PFSK-1 (cell line): ENCODE results near the gene LCP2.

Source experiments
- FOXP2 ChIP-seq: optimal IDR thresholded peaks from 2 replicates; pipeline ENCODE3; 2011; ENCODE audit warnings: borderline replicate concordance, control low read depth, inconsistent platforms; ENCODE audit not compliant: insufficient read depth; ENCODE audit errors: extremely low read length, extremely low read depth
- POLR2AphosphoS5 ChIP-seq: IDR thresholded peaks from 2 replicates; pipeline ENCODE4 v1.6.1; 2012; ENCODE audit warnings: low read depth, mild to moderate bottlenecking, control low read depth, low read length, moderate library complexity
- TAF1 ChIP-seq: IDR thresholded peaks from 2 replicates; pipeline ENCODE4 v1.6.1; 2012; ENCODE audit warnings: low read length, control low read depth, borderline replicate concordance; ENCODE audit not compliant: insufficient read depth
- TF ChIP-seq, protein P1 (sequence below), 2 experiments: IDR thresholded peaks; 2 replicates each; pipeline versions ENCODE4 v1.6.1 to v1.8.0; 2011 to 2012; ENCODE audit warnings: low read depth in 2 of 2, low read length in 2 of 2, control low read depth in 1 of 2, inconsistent platforms in 1 of 2, mild to moderate bottlenecking in 1 of 2, moderate library complexity in 1 of 2; ENCODE audit not compliant: insufficient read depth in 1 of 2

DNA sequence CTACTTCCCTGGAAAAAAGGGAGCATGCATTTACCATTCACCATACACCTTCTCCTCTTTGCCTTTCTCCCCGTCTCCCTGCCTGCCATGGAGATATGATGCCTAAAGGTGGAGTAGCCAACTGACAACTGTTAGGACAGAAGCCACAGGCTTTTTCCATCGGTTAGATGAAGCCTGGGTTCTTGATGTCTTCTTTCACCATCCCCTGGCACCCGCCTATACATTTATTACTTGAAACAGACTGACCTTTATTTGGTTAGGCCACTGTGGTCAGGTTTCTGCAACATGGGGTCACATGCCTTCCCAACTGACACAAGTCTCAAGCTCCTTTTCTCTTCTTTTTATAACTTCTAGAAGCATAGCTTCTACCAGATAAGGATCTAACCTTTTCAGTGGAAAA, 7.1 kb downstream of the LCP2 start:
- no peak for TF ChIP-seq POLR2AphosphoS5
- TF ChIP-seq, protein P1, sequence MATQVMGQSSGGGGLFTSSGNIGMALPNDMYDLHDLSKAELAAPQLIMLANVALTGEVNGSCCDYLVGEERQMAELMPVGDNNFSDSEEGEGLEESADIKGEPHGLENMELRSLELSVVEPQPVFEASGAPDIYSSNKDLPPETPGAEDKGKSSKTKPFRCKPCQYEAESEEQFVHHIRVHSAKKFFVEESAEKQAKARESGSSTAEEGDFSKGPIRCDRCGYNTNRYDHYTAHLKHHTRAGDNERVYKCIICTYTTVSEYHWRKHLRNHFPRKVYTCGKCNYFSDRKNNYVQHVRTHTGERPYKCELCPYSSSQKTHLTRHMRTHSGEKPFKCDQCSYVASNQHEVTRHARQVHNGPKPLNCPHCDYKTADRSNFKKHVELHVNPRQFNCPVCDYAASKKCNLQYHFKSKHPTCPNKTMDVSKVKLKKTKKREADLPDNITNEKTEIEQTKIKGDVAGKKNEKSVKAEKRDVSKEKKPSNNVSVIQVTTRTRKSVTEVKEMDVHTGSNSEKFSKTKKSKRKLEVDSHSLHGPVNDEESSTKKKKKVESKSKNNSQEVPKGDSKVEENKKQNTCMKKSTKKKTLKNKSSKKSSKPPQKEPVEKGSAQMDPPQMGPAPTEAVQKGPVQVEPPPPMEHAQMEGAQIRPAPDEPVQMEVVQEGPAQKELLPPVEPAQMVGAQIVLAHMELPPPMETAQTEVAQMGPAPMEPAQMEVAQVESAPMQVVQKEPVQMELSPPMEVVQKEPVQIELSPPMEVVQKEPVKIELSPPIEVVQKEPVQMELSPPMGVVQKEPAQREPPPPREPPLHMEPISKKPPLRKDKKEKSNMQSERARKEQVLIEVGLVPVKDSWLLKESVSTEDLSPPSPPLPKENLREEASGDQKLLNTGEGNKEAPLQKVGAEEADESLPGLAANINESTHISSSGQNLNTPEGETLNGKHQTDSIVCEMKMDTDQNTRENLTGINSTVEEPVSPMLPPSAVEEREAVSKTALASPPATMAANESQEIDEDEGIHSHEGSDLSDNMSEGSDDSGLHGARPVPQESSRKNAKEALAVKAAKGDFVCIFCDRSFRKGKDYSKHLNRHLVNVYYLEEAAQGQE (IDR thresholded peaks at IDR 0.05; ENCODE audit: insufficient read depth in 1 of 2, low read depth in 2 of 2, low read length in 2 of 2) = no peak
- TF ChIP-seq TAF1 = no peak
- TF ChIP-seq FOXP2 = no peak
